T follicular helper cell (primary cell): ENCODE measurements around the gene MTPN.

ENCODE experiments used
- DNase-seq: peaks from one replicate; pipeline ENCODE4 v3.0.0-alpha.2; 2020; ENCODE audit warnings: low read depth
- total RNA-seq, 2 experiments: gene quantifications; one replicate each; lab custom pipeline; 2026; lab: John Stamatoyannopoulos, UW

MTPN gene, protein sequence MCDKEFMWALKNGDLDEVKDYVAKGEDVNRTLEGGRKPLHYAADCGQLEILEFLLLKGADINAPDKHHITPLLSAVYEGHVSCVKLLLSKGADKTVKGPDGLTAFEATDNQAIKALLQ
- total RNA-seq = 172 to 271 reads per million in 2 experiments

- peak; percentile 97 for DNase-seq
Observed at GRCh38 chr7:135977007-135977741, at the start of gene MTPN. Gene MTPN (minus strand): TSS chr7:135977359. CDS start chr7:135977100, 259 bp downstream.

DNA sequence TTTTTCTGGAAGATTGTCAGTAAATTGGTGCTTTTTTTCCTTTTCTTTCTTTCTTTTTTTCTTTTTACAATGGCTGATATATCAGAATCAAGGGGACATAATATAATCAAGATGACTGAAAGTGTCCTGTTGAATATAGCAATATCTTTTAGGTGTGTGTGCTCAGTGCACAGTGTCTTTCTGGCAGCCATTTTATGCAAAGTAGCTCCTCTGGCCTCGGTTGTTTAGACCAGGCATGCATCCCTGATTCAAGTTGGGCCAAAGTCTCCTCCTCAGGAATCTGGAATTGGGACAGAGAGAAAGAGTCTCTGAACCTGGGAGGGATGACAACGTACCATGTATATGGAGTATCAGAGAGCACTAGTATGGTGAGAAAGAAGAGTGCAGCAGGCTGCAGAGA lies 49.0 kb upstream of the MTPN start:
- no peak for DNase-seq

DNA sequence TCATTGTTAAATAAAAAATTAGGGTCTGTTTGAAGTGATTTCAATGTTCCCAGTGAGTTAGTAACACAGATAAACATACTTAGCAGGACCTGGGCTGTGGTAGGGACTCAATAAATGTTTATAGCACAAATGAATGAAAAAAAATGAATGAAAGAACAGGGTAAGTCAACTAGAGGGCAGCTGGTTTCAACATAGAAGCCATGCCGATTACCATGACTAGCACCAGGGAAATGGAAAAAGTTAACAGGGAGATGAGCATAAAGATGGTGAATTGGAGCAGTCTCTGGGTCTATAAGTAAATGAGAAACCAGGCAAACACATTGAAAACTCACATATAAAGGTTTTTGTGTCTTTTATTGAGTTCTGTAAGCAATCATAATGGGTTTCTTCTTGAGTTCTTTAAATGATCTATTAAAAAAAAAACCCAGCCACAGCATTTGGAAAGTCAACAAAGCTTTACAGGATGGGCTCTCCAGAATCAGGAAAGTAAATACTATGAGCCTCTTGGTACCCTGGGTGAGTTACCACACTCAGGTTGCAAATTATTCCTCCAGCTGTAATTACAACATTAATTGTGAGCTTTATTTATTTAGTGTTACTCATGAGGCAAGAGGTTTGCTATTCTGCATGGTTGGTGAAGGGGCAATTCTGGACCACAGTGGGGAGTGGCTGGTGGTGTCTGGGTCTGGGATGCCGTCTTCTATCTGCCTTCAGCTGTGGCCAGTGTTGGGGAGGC lies 46.1 kb upstream of the MTPN start:
- no peak for DNase-seq

GRCh38 chr7:136020556-136020955 lies 43.4 kb upstream of the MTPN start:
- no peak for DNase-seq

DNA sequence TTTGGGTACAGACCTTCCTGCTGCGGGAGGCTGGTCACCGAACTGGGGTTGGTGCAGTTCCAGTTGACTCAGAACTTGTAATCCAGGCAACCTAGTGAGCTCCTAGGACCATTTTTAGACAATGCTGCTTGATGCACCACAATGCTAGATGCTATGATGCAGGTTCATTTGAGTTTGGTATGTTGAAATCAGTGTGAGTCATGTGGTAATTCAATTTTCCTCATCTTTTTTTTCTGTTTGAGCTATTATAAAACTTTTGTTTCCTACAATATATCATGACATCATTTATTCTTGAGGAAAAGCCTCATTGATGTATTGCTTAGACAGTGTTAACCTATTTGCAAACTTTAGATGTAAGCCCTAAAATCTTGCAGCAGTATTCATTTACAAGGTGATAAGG lies 40.9 kb upstream of the MTPN start:
- no peak for DNase-seq

DNA sequence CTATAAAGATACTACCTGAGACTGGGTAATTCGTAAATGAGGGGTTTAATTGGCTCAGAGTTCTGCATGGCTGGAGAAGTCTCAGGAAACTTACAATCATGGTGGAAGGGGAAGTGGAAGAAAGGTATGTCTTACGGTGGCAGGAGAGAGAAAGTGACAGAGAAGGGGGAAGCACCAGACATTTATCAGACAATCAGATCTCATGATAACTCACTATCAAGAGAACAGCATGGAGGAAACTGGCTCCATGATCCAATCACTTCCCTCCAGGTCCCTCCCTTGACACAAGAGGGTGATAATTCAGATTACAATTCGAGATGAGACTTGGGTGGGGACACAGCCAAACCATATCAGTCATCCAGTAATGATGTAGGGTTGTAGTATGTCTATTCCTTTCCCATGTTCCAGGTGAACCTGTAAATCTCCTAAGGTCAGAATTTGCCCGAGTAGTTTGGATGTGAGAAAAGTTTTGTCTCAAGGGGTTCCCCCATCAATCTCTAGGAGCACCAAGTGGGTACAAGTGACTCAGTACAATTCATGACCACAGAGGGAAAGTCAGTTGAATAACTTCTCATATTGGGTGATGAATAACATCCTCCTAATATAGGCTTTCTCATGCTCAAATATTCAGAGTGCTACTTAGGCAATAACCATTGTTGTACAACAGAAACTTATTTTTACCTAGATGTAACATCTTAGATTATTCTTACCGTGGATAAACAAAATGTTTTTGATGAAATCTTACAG lies 39.7 kb upstream of the MTPN start:
- no peak for DNase-seq

DNA sequence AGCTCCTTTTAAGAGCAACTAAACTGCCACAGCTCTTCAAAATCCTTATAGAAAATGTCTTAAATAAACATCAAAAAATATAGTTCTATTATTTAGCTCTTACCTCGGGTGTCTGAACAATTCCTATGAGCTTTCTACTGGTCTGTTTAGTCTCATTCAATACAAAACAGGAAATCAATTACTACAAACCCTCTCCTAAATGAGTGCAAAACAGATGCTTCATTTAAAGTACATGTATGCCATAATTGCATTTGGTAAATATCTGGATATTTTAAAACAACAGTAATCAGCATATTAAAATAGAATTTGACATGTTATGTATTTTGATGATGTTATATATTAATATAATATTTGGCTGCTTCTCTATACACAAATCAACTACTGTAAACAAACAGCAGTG lies 38.5 kb upstream of the MTPN start:
- DNase-seq = no peak

GRCh38 chr7:136014659-136015058 lies 37.5 kb upstream of the MTPN start:
- no peak for DNase-seq

GRCh38 chr7:136012238-136012637 lies 35.1 kb upstream of the MTPN start:
- DNase-seq = no peak

DNA sequence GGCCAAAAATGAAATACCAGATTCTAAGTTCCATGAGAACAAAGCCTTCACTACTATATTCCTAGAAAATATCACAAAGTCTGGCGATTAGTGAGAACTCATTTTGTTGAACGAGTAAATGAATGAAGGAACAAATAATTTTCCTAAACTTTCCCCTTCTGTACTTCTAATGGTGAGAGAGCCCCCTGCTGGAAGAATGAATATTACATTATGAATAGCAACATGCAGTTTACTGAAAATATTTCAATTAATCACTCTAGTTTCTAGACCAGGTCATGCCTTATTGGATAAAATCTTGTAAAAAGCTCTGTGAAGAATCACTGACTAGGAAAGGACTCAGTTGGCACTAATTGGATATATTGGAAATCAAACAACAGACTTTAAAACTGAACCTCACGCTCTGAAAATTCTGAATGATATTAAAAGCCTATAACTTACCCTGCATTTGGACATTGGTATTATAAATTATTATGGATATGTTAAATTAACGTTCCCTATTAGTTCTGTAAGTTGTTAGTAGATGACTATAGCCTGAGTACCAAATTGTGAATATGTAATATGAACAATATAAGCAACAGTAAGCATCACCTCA lies 32.4 kb upstream of the MTPN start:
- DNase-seq = no peak

- DNase-seq = no peak
Observed at GRCh38 chr7:136006208-136006607, 29.0 kb upstream of the MTPN start.

DNA sequence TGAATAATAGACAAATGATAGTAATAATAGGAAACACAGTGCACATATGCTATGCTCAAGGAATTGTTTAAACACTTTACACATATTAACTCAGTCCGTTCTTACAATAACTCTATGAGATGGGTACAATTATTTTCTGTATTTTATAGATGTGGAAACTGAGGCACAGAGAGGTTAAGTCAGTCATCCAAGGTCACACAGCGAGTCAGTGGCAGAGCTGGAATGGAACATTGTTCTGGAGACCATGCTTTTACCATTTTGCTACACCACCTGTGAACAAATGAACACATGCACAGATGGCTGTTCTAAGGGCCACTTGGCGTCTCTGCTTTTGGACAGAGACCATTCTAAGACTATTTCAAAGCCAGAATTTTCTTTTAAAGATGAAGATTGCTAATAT lies 26.9 kb upstream of the MTPN start:
- no peak for DNase-seq

- no peak for DNase-seq
Observed at GRCh38 chr7:136002802-136003201, 25.6 kb upstream of the MTPN start.

DNA sequence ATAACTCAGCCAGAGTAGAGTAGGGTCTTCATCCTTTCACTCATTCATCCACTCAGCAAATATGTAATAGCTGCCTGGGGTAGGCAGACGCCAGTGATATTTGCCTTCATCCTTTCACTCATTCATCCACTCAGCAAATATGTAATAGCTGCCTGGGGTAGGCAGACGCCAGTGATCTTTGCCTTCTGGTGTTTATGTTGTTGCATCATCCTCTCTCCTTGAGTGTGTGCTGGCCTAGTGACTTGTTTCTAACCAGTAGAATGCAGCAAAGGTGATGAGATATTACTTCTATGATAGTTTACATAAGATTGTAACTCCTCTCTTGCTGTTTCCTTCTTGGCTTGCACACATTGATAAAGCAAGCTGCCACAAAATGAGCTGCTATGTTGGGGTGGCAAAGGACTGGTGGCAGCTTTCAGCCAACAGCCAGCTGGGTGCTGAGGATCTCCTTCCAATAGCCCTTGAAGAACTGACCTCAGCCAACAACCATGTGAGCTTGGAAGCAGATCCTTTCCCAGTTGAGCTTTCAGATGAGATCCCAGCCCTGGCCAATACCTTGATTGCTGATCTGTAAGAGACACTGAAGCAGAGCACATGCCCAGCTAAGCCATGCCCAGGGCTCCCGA lies 23.2 kb upstream of the MTPN start:
- DNase-seq = no peak

- no peak for DNase-seq
Observed at GRCh38 chr7:135998081-135998480, 20.9 kb upstream of the MTPN start.

DNA sequence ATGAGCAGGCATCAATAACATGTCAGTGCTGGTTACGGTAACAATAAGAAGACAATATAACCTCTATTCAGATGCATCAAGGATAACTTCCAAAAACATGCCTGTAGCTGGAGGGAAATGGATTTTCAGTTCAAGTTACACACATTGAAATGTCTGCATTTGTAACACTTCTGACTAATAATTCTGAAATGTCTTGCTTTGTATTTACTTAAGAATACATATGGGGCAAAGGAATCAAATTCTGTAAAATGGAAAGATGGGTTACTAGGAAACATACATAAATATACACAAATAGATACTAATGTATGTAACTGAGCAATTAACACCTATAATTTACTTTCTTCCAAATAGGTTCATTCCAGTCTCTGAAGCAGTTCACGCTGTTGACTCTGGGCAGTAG lies 18.6 kb upstream of the MTPN start:
- DNase-seq = no peak

DNA sequence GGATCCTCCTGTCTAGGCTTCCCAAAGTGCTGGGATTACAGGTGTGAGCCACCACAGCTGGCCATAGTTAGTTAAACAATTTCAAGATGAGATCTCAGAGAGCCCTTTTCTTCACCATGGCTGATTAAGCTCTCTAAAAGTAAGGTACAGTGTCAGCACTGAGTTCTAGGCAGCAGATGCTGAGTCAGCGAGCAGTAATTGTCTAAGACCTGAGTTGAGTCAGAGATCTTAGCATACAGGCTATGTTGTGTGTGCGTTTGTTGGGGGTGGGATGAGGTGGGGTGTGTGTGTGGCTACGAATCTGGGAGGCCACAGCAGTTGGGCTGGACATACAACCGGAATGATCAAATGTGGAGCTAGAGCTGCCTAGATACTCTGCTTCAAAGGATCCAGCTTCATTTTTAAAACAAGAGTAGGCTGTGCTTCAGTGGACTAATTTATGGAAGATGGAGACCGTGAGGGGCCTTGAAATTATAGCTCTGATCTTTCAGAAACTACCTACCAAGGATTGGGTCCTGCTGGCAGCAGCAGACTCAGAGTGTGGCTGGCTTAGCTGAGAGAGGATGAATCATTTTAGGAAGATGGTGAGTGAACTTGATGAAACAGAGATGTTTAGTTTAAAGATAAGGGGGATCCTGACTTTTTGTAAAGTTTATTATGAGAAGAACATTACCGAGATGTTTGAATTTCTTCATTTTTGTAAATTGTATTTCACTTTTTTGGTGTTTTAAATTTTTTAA lies 17.5 kb upstream of the MTPN start:
- no peak for DNase-seq

DNA sequence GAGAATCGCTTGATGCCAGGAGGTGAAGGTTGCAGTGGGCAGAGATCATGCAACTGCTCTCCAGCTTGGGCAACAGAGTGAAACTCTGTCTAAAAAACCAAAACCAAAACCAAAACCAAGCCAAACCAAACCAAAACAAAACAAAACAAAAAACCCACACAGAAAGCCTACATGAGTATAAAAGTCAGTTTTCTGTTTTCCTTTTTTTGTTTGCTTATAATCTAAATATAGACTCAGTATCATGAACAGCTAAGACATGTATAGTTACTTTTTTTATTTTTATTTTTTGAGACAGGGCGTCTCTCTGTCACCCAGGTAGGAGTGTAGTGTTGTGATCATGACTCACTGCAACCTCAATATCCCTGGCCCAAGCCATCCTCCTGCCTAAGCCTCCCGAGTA lies 16.8 kb upstream of the MTPN start:
- no peak for DNase-seq

- no peak for DNase-seq
Observed at GRCh38 chr7:135991906-135992305, 14.7 kb upstream of the MTPN start.

DNA sequence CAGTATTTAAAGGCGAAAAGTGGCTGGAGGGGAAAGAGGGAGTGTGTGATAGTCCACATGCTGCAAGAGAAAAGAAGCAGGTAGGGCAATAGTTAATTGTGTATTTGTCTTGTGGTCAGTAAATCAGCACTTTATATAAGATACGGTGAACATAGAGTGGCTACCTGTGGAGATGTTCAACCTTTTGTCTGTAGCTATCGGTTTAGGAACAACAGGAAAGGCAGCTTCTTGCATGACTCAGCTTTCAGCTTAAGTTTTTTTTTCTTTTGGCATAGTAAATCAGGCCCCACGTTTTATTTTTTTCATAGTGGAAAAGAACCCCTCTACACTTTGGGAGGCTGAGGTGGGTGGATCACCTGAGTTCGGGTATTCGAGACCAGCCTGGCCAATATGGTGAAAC lies 14.2 kb upstream of the MTPN start:
- no peak for DNase-seq

DNA sequence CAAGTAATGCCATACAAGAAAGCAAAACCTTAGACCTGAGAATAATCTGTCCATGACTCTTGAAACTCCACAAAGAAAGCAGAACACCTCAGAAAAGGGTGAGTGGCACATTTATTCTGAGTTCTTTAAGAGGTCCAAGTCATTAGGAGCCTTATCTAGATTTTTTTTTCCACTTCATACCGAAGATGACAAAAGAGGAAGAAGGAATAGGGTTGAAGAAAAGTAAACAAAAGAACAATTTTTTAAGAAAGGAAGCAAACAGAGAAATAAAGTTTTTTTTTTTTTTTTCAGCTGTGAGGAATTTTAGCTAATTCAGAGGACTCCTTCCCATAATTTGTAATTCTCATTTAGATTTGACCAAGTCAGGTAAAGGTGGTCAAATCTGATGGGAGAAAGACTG lies 13.1 kb upstream of the MTPN start:
- no peak for DNase-seq
